Mesenchymal stem cell (in vitro differentiated cells and primary cell): ENCODE data around the gene NBEAL1.

Experiments used
- DNase-seq: peaks from one replicate; pipeline ENCODE4 v3.0.0-alpha.2; 2013
- H2AFZ ChIP-seq: one replicate; pipeline ENCODE4 v1.6.1; 2013; ENCODE audit warnings: low read depth, mild to moderate bottlenecking, control low read depth, inconsistent platforms, low read length, moderate library complexity
- H2AK5ac ChIP-seq: 2 replicates; pipeline ENCODE4 v1.6.1; 2013; ENCODE audit warnings: low read length, moderate library complexity, mild to moderate bottlenecking, inconsistent platforms; ENCODE audit not compliant: severe bottlenecking
- H2BK120ac ChIP-seq: one replicate; pipeline ENCODE4 v1.6.1; 2013; ENCODE audit warnings: low read depth, mild to moderate bottlenecking, inconsistent platforms, low read length, moderate library complexity
- H2BK12ac ChIP-seq, 2 experiments: one replicate each; pipeline ENCODE4 v1.6.1; 2013; ENCODE audit warnings: inconsistent platforms in 2 of 2, low read length in 2 of 2, mild to moderate bottlenecking in 2 of 2, moderate library complexity in 2 of 2, control low read depth in 1 of 2
- H2BK15ac ChIP-seq: one replicate; pipeline ENCODE4 v1.6.1; 2013; ENCODE audit warnings: mild to moderate bottlenecking, low read depth, inconsistent platforms; ENCODE audit not compliant: poor library complexity, severe bottlenecking
- H2BK5ac ChIP-seq: 2 replicates; pipeline ENCODE4 v1.6.1; 2013; ENCODE audit warnings: low read depth, mild to moderate bottlenecking, low read length, control low read depth, inconsistent platforms; ENCODE audit not compliant: poor library complexity, severe bottlenecking
- H3K14ac ChIP-seq, 2 experiments: one replicate each; pipeline ENCODE4 v1.6.1; 2013; ENCODE audit warnings: inconsistent platforms in 2 of 2, low read length in 2 of 2, control low read depth in 1 of 2, mild to moderate bottlenecking in 1 of 2, moderate library complexity in 1 of 2
- H3K18ac ChIP-seq, 2 experiments: one replicate each; pipeline ENCODE4 v1.6.1; 2013; ENCODE audit warnings: inconsistent platforms in 2 of 2, low read length in 2 of 2, control low read depth in 1 of 2, low read depth in 1 of 2, mild to moderate bottlenecking in 1 of 2
- H3K23ac ChIP-seq, 2 experiments: one replicate each; pipeline ENCODE4 v1.6.1; 2013; ENCODE audit warnings: inconsistent platforms in 2 of 2, low read length in 2 of 2, mild to moderate bottlenecking in 2 of 2, moderate library complexity in 2 of 2, control low read depth in 1 of 2
- H3K27ac ChIP-seq: 2 replicates; pipeline ENCODE4 v1.5.1; 2013; ENCODE audit warnings: mild to moderate bottlenecking, moderate library complexity, low read length, control low read depth, inconsistent platforms; ENCODE audit not compliant: poor library complexity, severe bottlenecking
- H3K27me3 ChIP-seq, 2 experiments: 2 replicates each; pipeline versions ENCODE4 v1.6.1 to v1.7.0; 2013; ENCODE audit warnings: low read length in 2 of 2, mild to moderate bottlenecking in 2 of 2, moderate library complexity in 2 of 2, control low read depth in 1 of 2, inconsistent platforms in 1 of 2; ENCODE audit not compliant: control insufficient read depth in 1 of 2, insufficient read depth in 1 of 2
- H3K36me3 ChIP-seq, 2 experiments: 2 replicates each; pipeline versions ENCODE4 v1.6.1 to v1.7.0; 2013; ENCODE audit warnings: low read length in 2 of 2, control low read depth in 1 of 2, inconsistent platforms in 1 of 2, low read depth in 1 of 2, mild to moderate bottlenecking in 1 of 2; ENCODE audit not compliant: insufficient read depth in 2 of 2, control insufficient read depth in 1 of 2
- H3K4ac ChIP-seq, 2 experiments: one replicate each; pipeline ENCODE4 v1.6.1; 2013; ENCODE audit warnings: inconsistent platforms in 2 of 2, low read length in 2 of 2, mild to moderate bottlenecking in 2 of 2, moderate library complexity in 2 of 2, control low read depth in 1 of 2, low read depth in 1 of 2
- H3K4me1 ChIP-seq: 2 replicates; pipeline ENCODE4 v1.6.1; 2013; ENCODE audit warnings: low read depth, low read length, control low read depth; ENCODE audit not compliant: control insufficient read depth, insufficient read depth
- H3K4me2 ChIP-seq: 2 replicates; pipeline ENCODE4 v1.6.1; 2013; ENCODE audit warnings: low read length, mild to moderate bottlenecking, inconsistent platforms; ENCODE audit not compliant: poor library complexity, severe bottlenecking
- H3K4me3 ChIP-seq, 2 experiments: 2 replicates each; pipeline versions ENCODE4 v1.5.1 to v1.7.0; 2013; ENCODE audit warnings: low read length in 2 of 2, mild to moderate bottlenecking in 2 of 2, control low read depth in 1 of 2, low read depth in 1 of 2; ENCODE audit not compliant: insufficient read depth in 1 of 2
- H3K79me1 ChIP-seq: replicated peaks from 2 replicates; pipeline ENCODE4 v1.6.1; 2013; ENCODE audit warnings: mild to moderate bottlenecking, control low read depth, low read length, inconsistent platforms; ENCODE audit not compliant: poor library complexity, severe bottlenecking
- H3K9ac ChIP-seq: 2 replicates; pipeline ENCODE4 v1.7.0; 2013; ENCODE audit warnings: mild to moderate bottlenecking, low read length, moderate library complexity
- H3K9me3 ChIP-seq: 2 replicates; pipeline ENCODE4 v1.7.0; 2013; ENCODE audit warnings: mild to moderate bottlenecking, low read length; ENCODE audit not compliant: control insufficient read depth
- H4K8ac ChIP-seq: one replicate; pipeline ENCODE4 v1.6.1; 2013; ENCODE audit warnings: inconsistent platforms, mild to moderate bottlenecking, low read length, moderate library complexity
- H4K91ac ChIP-seq: one replicate; pipeline ENCODE4 v1.6.1; 2013; ENCODE audit warnings: mild to moderate bottlenecking, low read length, inconsistent platforms
- WGBS: methylation state at CpG from one replicate; pipeline ENCODE4 v1.1.7; 2013; ENCODE audit warnings: mixed read lengths; 5-methylcytosine and 5-hydroxymethylcytosine counted together

NBEAL1 gene

GRCh38 chr2:203240491-203240890, 225.8 kb downstream of the NBEAL1 start:
- Histone ChIP-seq H2AFZ (no peak overlapping the region), H3K4me1 (peaks cover 3% of the 10 kb centered on the region), H3K9ac (peak overlapping the region; percentile 99), H2BK15ac (no peak overlapping the region), H3K18ac (no peak overlapping the region), H2BK12ac (no peak overlapping the region), H3K27ac (no peak overlapping the region), H4K8ac (no peak overlapping the region), H2BK5ac (no peak overlapping the region), H3K14ac (no peak overlapping the region), H3K4ac (no peak overlapping the region), H3K9me3 (no peaks in the 10 kb centered on the region), H3K23ac (no peak overlapping the region), H3K4me2 (no peak overlapping the region), H2BK120ac (no peak overlapping the region), H3K4me3 (peak overlapping the region in 1 of 2 experiments; percentile 97), H3K36me3 (peaks cover 9 to 16% of the 10 kb centered on the region in 2 experiments), H4K91ac (no peak overlapping the region), H2AK5ac (no peak overlapping the region), H3K27me3 (no peaks in the 10 kb centered on the region), H3K79me1 (peaks cover 19% of the 10 kb centered on the region)
- WGBS = 93% methylated on average over 5 of the region's 5 CpGs
- no peak for DNase-seq

DNA sequence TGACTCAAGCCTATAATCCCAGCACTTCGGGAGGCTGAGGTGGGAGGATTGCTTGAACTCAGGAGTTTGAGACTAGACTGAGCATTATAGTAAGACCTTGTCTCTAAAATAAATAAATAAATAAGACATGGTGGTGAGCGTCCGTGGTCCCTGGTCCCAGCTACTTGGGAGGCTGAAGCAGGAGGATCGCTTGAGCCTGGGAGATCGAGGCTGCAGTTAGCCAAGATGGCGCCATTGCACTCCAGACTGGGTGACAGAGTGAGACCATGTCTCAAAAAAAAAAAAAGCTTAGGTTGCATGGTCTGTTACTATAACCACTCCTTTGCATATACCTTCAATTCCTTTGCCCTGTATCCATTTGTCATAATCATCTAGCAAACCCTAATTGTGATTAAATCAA, 227.8 kb downstream of the NBEAL1 start:
- Histone ChIP-seq H3K4me3 (no peak overlapping the region), H3K36me3 (peaks cover 9 to 29% of the 10 kb centered on the region in 2 experiments), H4K8ac (no peak overlapping the region), H3K4me1 (peaks cover 3% of the 10 kb centered on the region), H3K9ac (no peak overlapping the region), H2BK5ac (no peak overlapping the region), H3K18ac (no peak overlapping the region), H3K79me1 (peaks cover 23% of the 10 kb centered on the region), H3K27me3 (no peaks in the 10 kb centered on the region), H3K9me3 (no peaks in the 10 kb centered on the region), H3K14ac (no peak overlapping the region), H2BK12ac (no peak overlapping the region), H4K91ac (no peak overlapping the region), H3K4me2 (no peak overlapping the region), H2AK5ac (no peak overlapping the region), H2BK120ac (no peak overlapping the region), H2AFZ (no peak overlapping the region), H3K4ac (no peak overlapping the region), H2BK15ac (no peak overlapping the region), H3K27ac (no peak overlapping the region), H3K23ac (no peak overlapping the region)
- DNase-seq = no peak
- 94% methylated on average over 6 of the region's 6 CpGs for whole genome bisulfite sequencing

DNA sequence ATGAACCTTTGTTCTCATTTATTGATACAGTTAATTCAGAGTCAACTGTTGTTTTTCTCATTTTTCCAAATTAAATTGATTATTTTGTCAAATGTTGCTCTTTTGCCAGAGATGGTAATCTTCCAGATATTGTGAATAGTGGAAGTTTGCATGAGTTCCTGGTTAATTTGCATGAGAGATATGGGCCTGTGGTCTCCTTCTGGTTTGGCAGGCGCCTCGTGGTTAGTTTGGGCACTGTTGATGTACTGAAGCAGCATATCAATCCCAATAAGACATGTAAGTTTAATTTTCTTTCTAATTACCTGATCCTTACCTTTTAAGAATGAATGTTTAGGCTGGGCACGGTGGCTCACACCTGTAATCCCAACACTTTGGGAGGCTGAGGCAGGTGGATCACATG, 232.0 kb downstream of the NBEAL1 start:
- Histone ChIP-seq H4K8ac (no peak overlapping the region), H3K18ac (no peak overlapping the region), H3K27ac (no peak overlapping the region), H3K4ac (no peak overlapping the region), H2AK5ac (no peak overlapping the region), H3K23ac (no peak overlapping the region), H2BK120ac (no peak overlapping the region), H3K4me2 (no peak overlapping the region), H3K4me1 (no peaks in the 10 kb centered on the region), H4K91ac (no peak overlapping the region), H3K36me3 (peaks cover 17 to 46% of the 10 kb centered on the region in 2 experiments), H3K14ac (no peak overlapping the region), H3K27me3 (no peaks in the 10 kb centered on the region), H3K4me3 (no peak overlapping the region), H3K79me1 (peaks cover 21% of the 10 kb centered on the region), H2BK5ac (no peak overlapping the region), H2AFZ (no peak overlapping the region), H2BK15ac (no peak overlapping the region), H2BK12ac (no peak overlapping the region), H3K9ac (no peak overlapping the region), H3K9me3 (no peaks in the 10 kb centered on the region)
- no peak for DNase-seq
- 100% methylated on average over 1 of the region's 3 CpGs for WGBS

- Histone ChIP-seq H2BK5ac (no peak overlapping the region), H2BK15ac (no peak overlapping the region), H2BK120ac (no peak overlapping the region), H4K91ac (no peak overlapping the region), H4K8ac (peak overlapping the region; percentile 24), H3K27ac (no peak overlapping the region), H3K4me1 (no peaks in the 10 kb centered on the region), H3K9ac (no peak overlapping the region), H2BK12ac (no peak overlapping the region), H3K4ac (no peak overlapping the region), H2AFZ (no peak overlapping the region), H3K79me1 (peaks cover 35% of the 10 kb centered on the region), H3K4me2 (no peak overlapping the region), H3K9me3 (no peaks in the 10 kb centered on the region), H2AK5ac (no peak overlapping the region), H3K18ac (no peak overlapping the region), H3K14ac (no peak overlapping the region), H3K27me3 (no peaks in the 10 kb centered on the region), H3K23ac (no peak overlapping the region), H3K4me3 (no peak overlapping the region), H3K36me3 (peaks cover 34 to 60% of the 10 kb centered on the region in 2 experiments)
- WGBS = 98% methylated on average over 13 of the region's 13 CpGs
- DNase-seq = no peak
These were observed 238.1 kb downstream of the NBEAL1 start for GRCh38 chr2:203252818-203253217.
